Omental fat pad (tissue), 4 donors: Measurements from ENCODE around the gene AKR7A3. TPM values are rescaled to one million over a fixed set of nuclear protein-coding genes. Genes with fewer than 3 reads are reported as not detected.
"Not testable (repeated sequence)": the region's sequence is repeated elsewhere in the genome, so short reads cannot be mapped to it uniquely, and the experiment has no call there.

Source experiments
- ATAC-seq: fragments of 150-250 bp; one replicate; pipeline ENCODE4 v1.9.1; 2016; ENCODE audit warnings: mild to moderate bottlenecking, moderate library complexity; ENCODE audit not compliant: low FRiP score
- DNase-seq: peaks from one replicate; pipeline ENCODE4 v3.0.0-alpha.2; 2019; ENCODE audit warnings: low spot score
- total RNA-seq, 4 donors: library from RNA; depleted of rRNA; stranded (reverse); fragments of >200 nt; gene quantifications; one replicate each; pipeline ENCODE4 v1.1.0, GENCODE V29; 2016
- TF ChIP-seq, protein P1 (sequence below), 3 donors: fragments of 450-650 bp; IDR thresholded peaks; one replicate each; pipeline ENCODE4 v1.5.1; 2016 to 2017; ENCODE audit warnings: antibody characterized with exemption in 3 of 3, mild to moderate bottlenecking in 3 of 3, moderate library complexity in 2 of 3

The AKR7A3 gene
- total RNA-seq, 4 donors from 2014 or later: 0.37 to 1.7 (median 0.88) TPM

DNA sequence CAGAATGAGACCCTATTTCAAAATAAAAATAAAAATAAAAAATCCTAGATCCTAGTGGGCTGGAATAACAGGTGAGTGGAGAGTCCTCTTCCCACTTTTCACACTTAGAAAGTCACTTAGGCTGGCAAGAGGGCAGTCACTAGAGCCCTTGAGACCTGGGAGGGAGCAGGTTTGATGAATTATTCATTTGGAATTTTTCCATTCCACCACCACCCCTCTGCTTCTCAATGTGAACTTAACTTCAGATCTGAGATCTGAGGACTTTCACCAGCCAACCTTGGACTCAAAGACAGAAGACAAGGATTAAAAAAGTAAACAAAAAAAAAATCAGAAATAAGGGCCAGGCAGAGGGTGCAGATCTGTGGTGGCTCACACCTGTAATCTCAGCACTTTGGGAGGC is 16.5 kb downstream of the AKR7A3 start:
- DNase-seq: no peak
- no peak for ATAC-seq
- TF ChIP-seq, protein P1, sequence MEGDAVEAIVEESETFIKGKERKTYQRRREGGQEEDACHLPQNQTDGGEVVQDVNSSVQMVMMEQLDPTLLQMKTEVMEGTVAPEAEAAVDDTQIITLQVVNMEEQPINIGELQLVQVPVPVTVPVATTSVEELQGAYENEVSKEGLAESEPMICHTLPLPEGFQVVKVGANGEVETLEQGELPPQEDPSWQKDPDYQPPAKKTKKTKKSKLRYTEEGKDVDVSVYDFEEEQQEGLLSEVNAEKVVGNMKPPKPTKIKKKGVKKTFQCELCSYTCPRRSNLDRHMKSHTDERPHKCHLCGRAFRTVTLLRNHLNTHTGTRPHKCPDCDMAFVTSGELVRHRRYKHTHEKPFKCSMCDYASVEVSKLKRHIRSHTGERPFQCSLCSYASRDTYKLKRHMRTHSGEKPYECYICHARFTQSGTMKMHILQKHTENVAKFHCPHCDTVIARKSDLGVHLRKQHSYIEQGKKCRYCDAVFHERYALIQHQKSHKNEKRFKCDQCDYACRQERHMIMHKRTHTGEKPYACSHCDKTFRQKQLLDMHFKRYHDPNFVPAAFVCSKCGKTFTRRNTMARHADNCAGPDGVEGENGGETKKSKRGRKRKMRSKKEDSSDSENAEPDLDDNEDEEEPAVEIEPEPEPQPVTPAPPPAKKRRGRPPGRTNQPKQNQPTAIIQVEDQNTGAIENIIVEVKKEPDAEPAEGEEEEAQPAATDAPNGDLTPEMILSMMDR (IDR thresholded peaks at IDR 0.05): no peak

DNA sequence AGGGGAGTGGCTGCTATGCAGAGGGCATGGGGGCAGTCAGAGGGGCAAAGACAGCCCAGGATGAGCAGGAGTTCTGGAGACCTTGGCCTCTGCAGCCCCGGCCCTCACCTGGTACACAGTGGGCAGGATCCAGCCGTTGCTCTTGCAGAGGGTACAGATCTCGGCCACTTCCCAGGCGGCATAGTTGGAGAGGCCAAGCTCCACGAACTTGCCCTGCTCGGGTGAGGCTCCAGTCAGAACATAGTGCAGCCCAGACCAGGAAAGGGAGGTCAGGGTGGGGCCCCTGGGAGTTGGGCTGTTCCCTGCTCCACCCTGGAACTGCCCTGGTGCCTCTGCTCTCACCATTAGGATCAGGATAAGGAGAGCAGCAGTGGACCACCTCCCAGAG is 18.2 kb downstream of the AKR7A3 start:
- ATAC-seq, DNase-seq: not testable (repeated sequence)

DNA sequence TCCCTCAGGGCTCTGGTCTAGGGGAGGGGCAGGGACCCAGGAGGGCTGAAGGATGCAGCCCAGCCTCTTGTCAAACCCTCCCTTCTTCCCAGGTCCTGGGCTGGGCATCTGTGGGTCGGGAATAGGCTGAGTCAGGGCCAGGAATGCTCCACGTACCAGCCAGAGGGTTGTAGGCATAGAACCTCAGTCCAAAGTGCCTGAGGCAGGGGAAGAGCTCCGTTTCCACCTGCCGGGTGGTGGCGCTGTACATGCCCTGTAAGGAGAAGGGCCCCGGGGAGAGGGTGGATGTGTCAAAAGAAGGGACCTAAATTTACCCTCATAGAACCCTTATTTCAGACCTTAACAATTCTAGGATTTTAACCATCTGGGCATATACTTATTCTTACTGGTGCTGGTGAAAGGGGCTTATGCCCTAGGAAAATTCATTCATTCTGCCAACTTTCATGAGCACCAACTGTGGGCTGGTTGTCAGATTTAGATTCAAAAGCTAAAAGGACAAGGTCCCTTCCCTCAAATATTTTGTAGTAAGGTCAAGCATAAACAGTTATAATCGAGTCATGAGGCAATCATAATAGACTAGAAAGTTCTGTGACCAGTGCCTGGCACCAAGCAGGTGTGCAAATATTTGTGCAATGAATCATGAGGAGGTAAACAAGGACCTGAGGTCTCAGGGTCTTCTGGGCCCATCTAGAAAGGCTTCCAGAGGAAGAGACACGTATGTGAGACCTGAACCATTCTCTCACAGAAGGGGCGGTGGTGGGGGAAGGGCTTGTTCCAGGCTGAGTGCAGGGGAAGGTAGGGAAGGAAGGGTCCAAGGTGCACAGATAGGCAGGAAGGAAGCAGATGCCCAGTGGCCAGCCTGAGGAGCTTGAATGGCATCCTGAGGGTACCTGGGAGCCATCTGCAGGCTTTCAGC is 18.9 kb downstream of the AKR7A3 start:
- ATAC-seq, DNase-seq: not testable (repeated sequence)

DNA sequence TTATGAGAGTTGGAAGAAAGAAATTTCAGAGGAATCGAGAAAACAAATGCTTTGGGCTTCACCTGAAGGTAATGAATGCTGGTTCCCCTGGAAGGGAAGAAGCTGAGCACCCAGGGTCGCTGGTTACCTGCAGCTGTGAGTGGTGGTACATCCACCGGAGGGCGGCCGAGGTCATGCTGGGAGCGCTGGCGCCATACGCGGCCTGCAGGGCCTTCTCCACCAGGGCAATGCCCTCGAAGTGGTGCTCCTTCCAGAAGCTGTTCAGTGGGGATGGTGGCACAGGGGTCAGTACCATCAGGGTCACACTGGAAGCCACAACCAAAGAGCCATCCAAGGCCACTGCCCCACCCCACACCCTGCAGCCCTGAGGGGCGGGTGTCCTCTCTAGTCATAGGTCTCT is 20.1 kb downstream of the AKR7A3 start:
- DNase-seq: no peak
- TF ChIP-seq, protein P1 (IDR thresholded peaks at IDR 0.05): no peak
- ATAC-seq: no peak

DNA sequence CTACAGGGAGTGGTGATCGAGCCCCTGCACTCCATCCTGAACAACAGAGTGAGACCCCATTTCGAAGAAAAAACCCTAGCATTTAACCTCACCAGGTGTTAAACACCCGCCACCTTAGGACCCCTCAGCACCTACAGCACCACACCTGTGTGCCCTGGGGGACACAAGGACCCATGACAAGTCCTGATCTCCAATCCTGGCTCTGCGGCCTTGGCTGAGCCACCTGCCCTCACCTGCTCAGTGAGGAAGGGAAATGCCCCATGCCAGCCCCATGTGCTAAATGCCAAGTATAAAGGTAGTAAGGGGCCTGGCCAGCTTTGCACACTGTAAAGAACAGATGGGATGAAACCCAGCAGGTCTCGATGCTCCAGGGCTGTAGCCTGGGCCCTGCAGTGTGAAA is 25.8 kb downstream of the AKR7A3 start:
- DNase-seq: no peak
- TF ChIP-seq, protein P1 (IDR thresholded peaks at IDR 0.05): no peak
- ATAC-seq: no peak

DNA sequence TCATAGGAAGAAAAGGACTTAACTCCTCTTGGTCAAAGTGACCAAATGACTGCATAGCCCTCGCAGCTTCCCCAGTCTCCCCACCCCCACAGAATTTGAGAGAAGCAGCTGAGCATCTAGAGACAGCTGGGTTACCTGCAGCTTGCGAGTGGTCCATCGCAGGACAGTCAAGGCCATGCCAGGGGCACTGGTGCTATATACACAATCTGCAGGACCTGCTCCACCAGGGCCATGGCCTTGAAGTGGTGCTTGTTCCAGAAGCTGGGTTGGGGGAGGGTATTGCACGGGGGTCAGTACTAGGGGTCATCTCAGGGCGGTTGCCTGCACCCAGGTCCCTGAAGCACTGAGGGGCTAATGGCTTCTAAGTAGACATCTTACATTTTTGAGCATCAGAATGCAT is 26.5 kb downstream of the AKR7A3 start:
- no peak for DNase-seq
- TF ChIP-seq, protein P1 (IDR thresholded peaks at IDR 0.05): no peak
- no peak for ATAC-seq

DNA sequence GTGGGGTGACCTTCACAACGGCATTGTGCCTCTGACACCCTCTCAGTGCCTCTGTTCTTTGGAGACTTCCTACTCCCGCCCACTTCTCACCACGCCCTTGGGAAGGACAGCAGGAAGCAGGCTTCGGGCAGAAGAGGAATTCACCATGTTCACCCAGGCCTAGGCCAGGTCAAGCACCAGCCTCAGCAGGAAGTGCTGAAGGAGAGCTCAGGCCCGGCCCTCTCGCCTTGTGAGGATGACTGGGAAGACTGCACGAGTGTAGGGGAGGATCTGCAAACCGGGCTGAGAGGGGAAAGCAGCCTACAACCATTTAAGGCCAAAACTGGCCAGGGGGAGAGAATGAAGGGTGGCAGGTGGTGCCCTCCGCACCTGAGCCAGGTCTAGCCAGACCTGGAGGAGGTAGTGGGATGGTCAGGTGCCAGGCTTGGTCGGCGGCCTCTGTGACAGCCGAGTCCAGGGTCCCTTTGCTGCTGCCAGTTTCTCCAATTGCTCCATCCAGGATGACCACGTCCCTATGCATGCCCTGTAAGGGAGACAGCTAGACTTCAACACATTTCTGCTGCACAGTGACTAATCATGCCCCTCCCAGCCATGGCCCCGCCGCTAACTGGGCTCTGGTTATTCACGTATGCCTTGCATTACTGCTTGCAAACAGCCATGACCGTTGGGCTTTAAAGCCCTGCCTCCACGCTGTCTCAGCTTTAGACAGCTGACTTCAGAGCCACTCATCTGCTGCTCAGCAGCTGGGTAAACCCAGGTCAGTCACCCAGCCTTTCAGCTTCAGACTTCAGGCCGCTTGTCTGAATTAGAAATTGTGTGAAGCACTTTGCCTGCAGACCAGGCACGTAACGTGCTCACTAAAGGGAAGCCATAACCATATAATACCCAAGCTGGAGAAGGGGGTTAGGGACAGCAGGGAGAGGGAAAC is 28.1 kb downstream of the AKR7A3 start:
- ATAC-seq: no peak

More for the DNA sequence above, 28.1 kb downstream of the AKR7A3 start:
- no peak for DNase-seq
- TF ChIP-seq, protein P1 (IDR thresholded peaks at IDR 0.05): no peak
